GM21786 (cell line): ENCODE data around the gene DCTN1.
"Not testable (repeated sequence)": the region's sequence is repeated elsewhere in the genome, so short reads cannot be mapped to it uniquely, and the experiment has no call there.

Experiments
- ATAC-seq: cut with Tn5 transposase; IDR thresholded peaks from one replicate; pipeline ENCODE4 v1.9.1; 2021; ENCODE audit not compliant: unreplicated experiment

The DCTN1 gene

DNA sequence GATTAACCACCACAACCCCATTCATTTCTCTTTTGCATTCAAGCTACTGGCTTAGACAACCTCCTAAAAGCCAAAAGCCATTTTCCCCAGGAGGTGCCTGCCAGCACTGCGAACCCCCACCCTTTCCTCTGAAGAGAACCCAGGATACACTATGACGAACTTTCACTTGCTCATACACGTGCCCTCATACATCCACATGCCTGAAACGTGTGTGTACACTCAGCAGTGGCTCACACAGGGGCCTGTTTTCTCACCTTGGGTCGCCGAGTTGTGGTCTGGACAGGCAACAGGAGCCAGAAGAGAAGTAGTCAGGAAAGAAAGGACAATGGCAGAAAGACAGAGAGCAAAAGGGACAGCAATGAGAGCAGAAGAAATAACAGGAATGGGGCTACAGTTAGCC, 7.4 kb downstream of the DCTN1 start:
- ATAC-seq: no peak

DNA sequence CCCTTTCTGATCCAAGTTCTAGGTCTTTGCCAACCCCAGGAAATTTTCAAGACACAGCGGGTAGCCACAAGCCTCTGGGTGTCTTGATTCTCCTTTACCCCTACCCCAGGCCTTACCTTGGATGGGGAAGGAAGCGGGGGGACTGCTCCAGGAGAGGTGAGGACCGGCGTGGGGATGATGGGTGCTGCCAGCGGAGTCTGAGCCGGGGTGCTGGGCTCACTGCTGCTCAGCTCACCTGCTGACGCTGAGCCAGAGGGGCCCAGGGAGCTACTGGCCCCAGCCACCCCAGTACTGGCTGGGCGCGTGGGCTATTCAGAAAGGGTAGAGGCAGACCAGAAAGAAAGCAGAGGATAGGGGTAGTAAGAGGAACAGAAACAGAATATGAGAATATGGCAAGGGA, 8.7 kb downstream of the DCTN1 start:
- no peak for ATAC-seq

DNA sequence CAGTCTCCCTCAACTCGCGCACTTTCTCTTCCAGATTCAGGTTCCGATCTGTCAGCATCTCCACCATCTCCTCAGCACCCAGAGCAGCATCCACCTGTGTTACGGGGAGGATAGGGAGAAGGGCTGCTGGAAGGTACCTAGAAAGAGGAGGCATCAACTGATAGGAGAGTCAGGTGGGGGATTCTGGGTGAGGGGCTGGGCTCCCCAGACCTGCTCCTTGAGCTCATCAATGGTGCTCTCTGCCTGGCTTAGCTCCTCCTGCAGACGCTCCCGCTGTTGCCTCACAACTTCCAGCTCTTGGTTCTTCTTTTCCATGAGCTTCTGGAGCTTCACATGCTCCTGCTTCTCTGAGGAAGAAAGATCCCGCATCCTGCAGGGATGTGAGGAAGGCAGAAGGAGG, 10.1 kb downstream of the DCTN1 start:
- no peak for ATAC-seq

DNA sequence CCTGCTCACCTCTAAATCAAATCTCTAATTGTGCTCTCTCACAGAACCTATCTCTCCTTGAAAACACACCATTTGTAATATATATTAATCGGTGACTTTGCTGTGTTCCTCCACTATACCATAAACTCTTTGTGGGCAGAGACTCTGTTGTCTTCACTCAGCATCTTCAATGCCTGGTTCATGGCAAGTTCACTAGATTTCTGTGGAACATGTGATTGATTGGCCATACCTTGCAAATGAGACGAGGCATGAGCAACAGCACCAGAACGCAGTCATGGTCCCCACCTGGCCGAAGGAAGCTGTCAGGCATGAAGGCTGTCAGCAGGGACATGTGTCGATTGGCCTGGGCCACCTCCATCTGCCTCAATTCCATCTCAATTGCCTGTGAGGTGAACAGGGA, 11.6 kb downstream of the DCTN1 start:
- ATAC-seq: no peak

DNA sequence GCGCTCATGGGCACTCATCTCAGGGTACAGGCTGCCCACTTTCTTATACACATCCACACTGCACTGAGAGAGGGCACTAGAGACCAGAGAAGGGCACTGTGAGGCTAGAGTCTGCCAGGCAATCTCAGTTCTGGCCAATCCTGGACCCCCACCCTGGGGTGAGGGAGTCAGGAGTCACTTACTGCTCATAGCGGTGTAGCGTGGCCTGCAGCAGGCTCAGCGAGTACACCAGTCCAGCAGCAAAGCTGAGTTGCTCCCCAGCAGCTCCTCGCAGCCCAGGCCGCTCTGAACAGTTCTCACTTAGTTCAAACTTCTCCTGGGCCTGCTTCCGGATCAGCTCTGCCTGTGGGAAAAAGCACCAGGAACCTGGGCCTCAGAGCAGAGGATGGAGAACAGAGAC, 12.3 kb downstream of the DCTN1 start:
- no peak for ATAC-seq

DNA sequence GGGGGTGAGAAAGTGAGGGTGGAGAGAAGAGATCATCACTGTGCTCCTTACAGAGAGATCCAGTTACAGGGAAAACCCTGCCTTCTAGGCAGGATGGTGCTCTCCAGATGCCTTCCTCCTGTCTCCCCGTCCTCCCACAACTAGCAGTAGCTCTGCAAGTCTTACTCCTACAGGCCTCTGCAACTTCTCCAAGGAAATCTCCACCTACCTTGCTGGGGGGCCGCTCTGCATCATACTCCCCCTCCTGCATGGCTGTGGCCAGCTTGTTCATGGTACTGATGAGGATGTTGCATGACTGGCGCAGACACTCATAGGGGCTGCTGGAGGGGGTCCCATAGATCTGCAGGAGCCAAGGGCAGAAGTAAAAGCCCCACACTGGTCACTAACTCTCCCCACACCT, 14.1 kb downstream of the DCTN1 start:
- ATAC-seq: no peak

DNA sequence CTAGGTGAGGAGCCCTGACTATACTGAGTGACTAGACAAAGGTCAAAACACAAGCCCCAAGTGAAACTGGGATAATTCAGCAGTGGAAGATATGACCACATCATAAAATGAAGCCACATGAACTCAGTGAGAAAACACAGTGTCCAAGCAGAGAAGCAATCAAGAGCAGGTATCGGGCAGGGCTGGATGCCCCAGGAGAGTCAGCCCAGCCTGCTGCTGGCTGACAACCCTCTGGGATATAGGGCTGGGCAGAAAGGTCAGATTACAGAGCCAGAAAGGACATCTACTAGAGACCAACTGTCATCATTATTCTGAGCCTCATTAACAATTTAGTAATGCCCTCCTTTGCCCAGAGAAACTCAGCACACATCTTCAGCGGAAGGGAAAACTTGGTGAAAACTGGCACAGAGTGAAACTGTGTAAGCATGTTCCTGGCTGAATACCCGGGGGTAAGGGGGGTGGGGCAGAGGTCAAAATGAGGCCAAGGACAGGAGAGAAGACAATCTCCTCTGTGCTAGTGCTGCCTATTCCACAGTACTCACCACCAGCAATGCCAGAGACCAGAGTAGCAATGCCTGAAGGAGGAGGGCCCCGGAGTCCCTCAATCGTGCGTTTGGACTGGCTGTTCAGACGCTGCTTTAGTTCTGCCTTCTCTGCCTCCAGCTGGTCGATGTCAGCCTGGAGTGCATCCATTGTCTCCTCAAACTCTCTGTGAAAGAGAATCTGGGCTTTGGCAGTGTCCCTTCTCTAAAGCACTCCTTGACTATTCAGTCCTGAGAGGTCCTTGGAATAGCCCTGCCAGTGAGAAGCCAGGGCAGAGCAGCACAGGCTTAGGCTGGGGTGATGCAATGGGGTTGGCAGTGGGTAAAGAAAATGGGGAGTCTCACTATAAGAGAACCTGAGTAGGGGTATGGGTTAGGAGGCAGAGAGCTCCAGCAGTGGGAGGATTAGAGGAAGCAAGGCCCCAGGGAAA, 15.3 kb downstream of the DCTN1 start:
- no peak for ATAC-seq

DNA sequence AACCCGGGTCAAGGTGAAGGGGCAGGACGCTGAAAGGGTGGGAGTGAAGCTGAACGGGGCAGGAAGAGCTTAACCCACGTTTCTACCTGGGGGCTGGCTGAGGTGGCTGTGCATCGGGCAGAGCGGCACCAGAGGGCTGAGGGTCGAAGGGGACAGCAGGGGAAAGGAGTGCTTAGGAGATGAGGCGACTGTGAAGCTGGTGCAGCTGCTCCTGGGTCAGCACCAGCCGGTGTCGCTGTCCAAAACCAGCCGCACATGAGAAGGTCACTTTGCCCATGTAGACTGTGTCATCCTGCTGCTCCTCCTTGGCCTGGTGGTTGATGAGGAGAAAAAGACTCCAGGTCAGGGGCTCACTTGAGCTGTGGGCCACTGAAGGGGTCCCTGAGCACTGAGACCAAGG, 18.8 kb downstream of the DCTN1 start:
- no peak for ATAC-seq

DNA sequence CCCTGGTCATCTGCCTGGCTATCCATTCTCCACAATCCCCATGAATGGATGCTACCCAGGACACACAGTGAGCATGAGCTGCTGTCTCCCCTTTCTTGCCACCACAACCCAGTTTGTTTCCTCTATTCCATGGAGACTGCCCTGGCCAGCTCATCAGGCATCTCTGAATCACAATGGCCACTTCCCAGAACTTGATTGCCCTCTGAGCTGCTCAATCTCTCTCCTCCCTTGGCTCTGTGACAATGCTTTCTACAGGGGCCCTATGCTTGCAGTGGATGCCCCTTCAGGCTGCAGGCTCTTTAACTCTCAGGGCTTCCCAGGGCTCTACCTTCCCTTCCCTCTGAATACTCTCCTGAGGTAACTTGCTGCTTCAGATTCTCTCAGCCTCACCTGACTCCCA, 22.5 kb downstream of the DCTN1 start:
- no peak for ATAC-seq

DNA sequence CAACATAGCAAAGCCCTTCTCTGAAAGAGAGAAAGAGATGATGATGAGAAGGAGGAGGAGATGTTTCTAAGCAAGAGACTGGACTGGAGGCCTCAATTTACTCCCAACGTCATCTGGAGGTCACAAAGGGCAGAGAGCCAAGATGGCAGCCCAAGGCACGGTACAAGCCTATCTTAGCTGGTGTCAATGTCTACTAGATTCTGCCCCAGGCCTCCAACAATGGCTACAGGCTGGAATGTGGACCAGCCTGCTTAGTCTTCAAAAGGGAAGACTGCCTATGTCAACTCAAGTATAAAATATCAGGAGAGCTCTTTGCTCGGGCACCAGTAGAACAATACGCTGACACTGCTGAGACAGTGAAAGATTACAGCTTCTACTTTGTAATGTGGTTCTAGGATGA, 30.2 kb downstream of the DCTN1 start:
- no peak for ATAC-seq

DNA sequence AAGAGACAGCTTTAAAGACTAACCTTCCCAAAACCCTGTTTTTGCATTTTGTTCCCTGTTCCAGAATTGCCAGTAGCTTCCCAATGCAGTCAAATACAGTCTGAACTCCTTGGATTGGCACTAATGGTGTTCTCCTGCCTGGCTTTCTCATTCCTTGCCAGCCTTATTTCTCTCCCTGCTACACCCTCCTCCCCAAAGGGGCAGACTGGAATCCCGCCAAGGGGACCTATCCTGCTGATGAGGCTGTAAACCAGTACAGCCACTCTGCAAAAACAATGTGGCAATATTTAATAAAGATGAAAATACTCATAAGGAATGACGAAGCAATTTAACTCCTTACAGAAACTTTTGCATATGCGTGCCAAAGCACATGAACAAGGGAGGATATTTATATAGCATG, 32.4 kb downstream of the DCTN1 start:
- ATAC-seq: no peak

DNA sequence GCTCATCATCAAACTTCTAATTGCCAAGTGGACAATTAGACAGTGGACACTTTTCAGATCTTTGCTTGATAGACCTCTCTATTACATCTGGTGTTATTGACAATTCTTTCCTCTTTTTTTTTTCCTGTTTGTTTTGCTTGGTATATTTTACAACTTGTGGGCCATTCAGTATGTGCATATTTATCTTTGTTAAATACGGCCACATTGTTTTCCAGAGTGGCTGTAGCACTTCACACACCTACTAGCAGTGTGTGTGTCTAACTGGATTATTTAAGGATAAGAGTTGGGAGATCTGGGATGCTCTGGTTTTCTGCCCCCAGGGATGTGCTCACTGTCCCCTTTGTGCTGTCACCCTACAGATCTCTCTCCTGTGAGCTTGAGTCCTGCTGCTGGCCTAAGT, 32.8 kb downstream of the DCTN1 start:
- no peak for ATAC-seq

DNA sequence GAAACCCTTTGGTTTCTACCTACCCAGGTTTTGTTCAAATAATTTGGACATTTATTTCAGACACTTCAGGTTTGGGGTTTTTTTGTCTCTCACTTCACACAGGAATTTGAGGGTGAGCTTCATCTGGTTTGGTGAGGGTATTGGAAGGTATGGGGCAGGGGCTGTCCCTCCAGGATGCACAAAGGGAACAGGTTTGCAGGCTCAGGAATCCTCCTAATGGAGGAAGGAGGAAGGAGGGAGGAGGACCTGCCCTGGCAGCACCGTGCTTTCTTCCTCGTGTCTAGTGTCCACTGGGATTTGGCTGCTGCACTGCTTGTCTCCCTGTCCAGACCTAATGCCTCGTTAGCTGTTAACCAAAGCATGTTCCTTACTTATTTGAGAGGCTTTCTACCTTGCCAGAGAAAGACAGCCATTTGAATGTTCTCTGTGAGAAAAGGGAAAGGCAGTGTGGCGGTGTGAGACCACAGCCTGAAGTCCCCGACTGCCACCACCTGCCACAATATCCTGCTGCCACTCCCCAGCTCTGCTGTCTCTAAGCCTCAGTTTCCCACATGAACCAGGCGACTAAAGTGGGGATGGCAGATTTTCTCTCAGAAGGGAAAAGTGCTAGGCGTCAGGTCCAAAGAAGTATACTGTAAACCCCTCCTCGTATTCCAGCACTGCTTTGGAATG, 34.7 kb downstream of the DCTN1 start:
- no peak for ATAC-seq

DNA sequence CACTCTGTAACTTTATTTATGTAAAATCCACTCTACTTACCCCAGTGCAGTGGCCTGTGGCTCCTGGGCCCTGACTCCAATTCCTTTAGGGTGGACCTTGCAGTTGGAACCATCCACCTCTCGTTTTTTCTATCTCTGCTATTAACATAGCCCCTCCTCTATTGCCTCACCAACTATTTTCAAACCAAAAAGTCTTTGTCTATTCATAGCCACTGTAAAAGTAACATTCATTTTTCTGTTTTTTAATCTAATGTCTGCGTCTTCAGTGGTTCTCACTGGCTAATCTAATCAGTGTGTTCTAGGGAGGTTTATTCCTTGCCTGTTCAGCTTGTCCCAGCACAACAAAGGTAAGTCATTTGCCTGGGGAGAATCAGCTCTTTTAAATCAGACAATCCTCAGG, 36.8 kb downstream of the DCTN1 start, which contains the start of gene SLC4A5:
TSS of gene SLC4A5 (minus strand) at position 101 of the 400 bp plus-strand sequence. CDS start 28,393 bp downstream, outside the sequence.
- no peak for ATAC-seq

DNA sequence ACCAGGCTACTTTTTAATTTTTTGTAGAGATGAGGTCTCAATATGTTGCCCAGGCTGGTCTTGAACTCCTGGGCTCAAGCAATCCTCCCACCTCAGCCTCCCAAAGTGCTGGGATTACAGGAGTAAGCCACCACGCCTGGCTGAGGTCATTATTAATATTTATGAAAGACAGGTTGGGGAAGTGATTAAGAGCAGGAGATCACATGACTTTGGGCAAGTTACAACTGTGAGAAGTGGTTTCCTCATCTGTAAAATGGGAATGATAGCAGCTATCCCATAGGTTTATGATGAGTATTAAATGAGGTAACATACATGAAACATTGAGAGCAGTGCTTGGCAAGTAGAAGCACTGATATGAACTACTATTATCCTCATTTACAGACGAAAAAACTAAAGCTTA, 43.9 kb downstream of the DCTN1 start:
- not testable (repeated sequence) for ATAC-seq

DNA sequence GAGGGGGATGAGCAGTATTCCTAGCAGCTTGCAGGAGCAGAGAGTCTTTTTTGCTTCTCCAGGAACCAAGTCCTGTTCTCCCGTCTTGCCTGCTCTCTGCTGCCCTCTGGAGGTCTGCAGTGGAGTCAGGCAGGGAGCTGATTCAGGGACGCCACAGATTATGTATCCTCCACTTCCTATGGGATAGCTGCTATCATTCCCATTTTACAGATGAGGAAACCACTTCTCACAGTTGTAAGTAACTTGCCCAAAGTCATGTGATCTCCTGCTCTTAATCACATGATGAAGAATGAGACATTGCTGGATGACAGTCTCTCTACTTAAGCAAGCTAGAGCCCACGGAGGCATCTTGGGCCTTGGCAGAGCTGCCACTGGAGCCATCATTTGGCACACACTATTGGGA, 45.2 kb downstream of the DCTN1 start:
- ATAC-seq: no peak

DNA sequence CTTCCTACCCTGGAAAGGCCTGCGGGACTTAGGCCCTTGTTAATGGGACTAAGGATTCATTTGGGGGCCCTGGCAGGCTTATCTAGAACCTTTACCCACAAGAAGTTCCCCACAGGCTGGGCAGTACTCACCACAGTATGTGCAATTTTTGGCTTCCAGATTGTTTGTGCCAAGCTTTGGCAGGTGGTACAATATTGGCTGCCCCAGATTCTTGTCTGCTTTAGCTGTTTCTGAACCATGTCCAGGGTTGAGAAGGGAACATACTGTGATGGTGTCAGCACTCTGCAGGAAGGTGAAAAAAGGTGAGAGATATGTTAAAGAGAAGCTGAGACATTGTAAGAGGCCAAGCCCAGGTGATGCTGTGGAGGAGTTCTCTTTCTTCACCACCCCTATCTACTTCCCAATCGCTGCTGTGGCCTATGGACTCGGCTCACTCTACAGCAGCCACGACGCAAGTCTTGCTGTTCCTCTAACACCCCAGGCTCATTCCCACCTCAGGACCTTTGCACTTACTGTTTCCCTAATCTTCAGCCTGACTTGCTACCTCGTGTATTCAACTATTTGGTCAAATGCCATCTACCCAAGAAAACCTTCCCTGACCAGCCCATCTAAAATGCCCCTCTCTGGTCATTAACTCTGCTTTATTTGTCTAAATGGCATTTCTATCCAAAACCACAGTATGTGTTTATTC, 46.1 kb downstream of the DCTN1 start:
- no peak for ATAC-seq

DNA sequence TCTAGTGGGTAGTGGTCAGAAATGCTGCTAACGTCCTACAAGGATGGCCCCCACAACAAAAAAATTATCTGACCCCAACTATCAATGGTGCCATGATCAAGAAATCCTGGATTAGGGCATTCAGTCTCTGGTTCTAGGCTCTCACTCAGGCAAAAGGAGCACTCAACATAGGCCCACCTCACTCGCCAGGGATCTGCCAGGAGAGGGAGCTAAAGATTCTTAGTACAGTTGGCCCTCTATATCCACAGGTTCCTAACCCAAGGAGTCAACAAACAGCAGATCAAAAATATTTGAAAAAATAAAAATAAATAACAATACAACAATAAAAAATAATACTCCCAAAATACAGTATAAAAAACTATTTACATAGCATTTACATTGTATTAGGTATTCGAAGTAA, 46.9 kb downstream of the DCTN1 start:
- ATAC-seq: no peak

DNA sequence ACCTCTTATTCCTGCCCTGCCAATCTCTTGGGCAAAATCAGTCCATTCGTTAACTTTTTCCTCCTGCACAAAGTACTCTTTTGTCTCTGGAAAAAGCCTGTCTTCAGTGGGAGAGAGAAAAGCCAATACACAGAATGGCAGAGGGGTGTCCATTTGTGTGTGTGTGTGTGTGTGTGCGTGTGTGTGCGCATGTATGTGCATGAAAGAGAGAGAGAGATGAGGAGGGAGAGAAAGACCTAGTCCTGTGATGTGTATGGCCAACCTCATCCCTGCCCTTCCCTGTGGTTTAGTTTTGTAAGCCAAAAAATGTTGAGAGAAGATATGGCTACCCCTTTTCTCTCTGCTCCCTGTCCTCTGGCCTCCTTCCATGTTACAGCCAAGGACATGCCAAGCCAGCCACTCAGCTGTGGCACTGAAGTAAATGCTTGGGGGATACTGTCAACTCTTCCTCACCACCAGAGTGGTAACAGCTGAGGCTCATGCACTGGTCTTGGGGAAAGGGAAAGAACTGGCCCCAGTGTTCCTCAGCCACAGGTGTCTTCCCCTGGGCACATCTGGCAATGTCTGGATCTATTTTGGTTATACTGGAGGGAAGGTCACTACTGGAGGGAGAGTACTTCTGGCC, 47.4 kb downstream of the DCTN1 start:
- ATAC-seq: no peak

DNA sequence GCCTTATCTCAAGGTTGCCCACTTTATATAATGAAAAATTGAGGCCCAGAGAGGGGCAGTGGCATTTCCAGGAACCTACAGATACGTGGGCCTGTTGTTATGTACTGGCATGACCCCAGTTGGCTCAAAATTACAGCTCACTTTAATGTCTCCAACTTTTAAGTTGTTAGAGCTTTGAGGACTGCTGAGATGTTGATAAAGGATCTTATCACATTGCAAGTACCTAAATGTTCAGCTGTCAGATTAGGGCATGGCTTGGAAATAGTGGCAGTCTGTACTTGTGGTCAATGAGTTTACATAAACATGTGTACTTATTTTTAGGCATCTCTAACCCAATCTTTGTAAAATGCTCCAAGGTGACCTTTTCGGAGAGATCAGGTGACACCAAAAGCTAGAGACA, 51.5 kb downstream of the DCTN1 start:
- no peak for ATAC-seq

DNA sequence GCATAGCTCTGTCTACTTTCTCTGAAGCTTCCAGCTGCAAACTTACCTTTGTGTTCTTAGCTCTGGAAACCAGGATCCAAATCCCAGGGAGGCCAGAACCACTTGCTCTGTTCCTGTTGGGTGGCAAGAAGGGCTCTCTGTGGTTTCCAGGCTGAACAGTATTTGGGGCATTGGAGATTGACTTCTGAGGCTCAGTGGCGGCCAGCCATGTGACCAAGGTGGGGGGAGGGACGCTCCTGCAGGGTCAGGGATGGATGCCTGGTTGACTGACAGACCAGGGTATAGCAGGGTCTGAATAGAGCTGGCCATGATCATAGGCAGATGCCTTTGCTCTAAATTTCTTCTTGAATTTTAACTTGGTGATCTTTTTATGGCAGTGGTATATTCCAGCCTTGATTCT, 52.0 kb downstream of the DCTN1 start:
- ATAC-seq: no peak
